Liver (tissue), 9 donors: ENCODE data around the gene ZXDC. TPM values are rescaled to one million over a fixed set of nuclear protein-coding genes. Genes with fewer than 3 reads are reported as not detected.

ENCODE experiments used
- DNase-seq: peaks from one replicate; pipeline ENCODE4 v3.0.0-alpha.2; 2017; ENCODE audit warnings: low spot score
- H3K27ac ChIP-seq, 2 donors: one replicate each; pipeline ENCODE4 v1.7.0; 2013; ENCODE audit warnings: inconsistent platforms in 2 of 2, low read length in 2 of 2, control low read depth in 1 of 2, low read depth in 1 of 2, mild to moderate bottlenecking in 1 of 2
- H3K27me3 ChIP-seq, 4 donors: one replicate each; pipeline versions ENCODE4 v1.6.1 to v1.7.0; 2013; ENCODE audit warnings: low read length in 3 of 4, inconsistent platforms in 1 of 4, mild to moderate bottlenecking in 1 of 4, moderate library complexity in 1 of 4; ENCODE audit not compliant: control insufficient read depth in 4 of 4, insufficient read depth in 4 of 4
- H3K36me3 ChIP-seq, 4 donors: one replicate each; pipeline versions ENCODE4 v1.6.1 to v1.7.0; 2013; ENCODE audit warnings: low read length in 3 of 4, mild to moderate bottlenecking in 3 of 4, low read depth in 1 of 4, moderate library complexity in 1 of 4; ENCODE audit not compliant: control insufficient read depth in 4 of 4, insufficient read depth in 3 of 4
- H3K4me1 ChIP-seq, 4 donors: one replicate each; pipeline versions ENCODE4 v1.6.1 to v1.7.0; 2013; ENCODE audit warnings: low read length in 3 of 4, mild to moderate bottlenecking in 3 of 4, moderate library complexity in 1 of 4; ENCODE audit not compliant: control insufficient read depth in 4 of 4, insufficient read depth in 4 of 4
- H3K4me3 ChIP-seq, 3 donors: one replicate each; pipeline versions ENCODE4 v1.6.1 to v1.7.0; 2013; ENCODE audit warnings: low read length in 3 of 3, control low read depth in 1 of 3, low read depth in 1 of 3, mild to moderate bottlenecking in 1 of 3
- H3K9ac ChIP-seq, 2 donors: one replicate each; pipeline ENCODE4 v1.7.0; 2013; ENCODE audit warnings: low read length in 2 of 2, mild to moderate bottlenecking in 2 of 2, moderate library complexity in 2 of 2, control low read depth in 1 of 2, low read depth in 1 of 2
- H3K9me3 ChIP-seq, 4 donors: one replicate each; pipeline versions ENCODE4 v1.6.1 to v1.7.0; 2013; ENCODE audit warnings: low read length in 3 of 4; ENCODE audit not compliant: control insufficient read depth in 4 of 4
- ATF3 ChIP-seq: IDR thresholded peaks from 2 replicates; pipeline ENCODE4 v1.6.1; 2016; ENCODE audit warnings: antibody characterized with exemption
- CTCF ChIP-seq: fragments of 150-350 bp; IDR thresholded peaks from 2 replicates; pipeline ENCODE4 v1.5.1; 2017; ENCODE audit warnings: improper control_type of control experiment, low read depth, low read length; ENCODE audit not compliant: missing input control
- EGR1 ChIP-seq, 2 donors: IDR thresholded peaks; 2 replicates each; pipeline ENCODE4 v1.6.1; 2016 to 2018; ENCODE audit warnings: antibody characterized with exemption in 2 of 2, low read depth in 2 of 2
- FOXA1 ChIP-seq: IDR thresholded peaks from 2 replicates; pipeline ENCODE4 v1.6.1; 2016; ENCODE audit warnings: antibody characterized with exemption
- FOXA2 ChIP-seq: IDR thresholded peaks from 2 replicates; pipeline ENCODE4 v1.6.1; 2016; ENCODE audit warnings: antibody characterized with exemption
- GABPA ChIP-seq, 2 donors: IDR thresholded peaks in 1 of 2; conservative IDR thresholded peaks in 1 of 2; 2 replicates each; pipeline ENCODE4 v1.6.1; 2016; ENCODE audit warnings: antibody characterized with exemption in 2 of 2, mild to moderate bottlenecking in 1 of 2, moderate library complexity in 1 of 2
- HNF4A ChIP-seq, 2 donors: conservative IDR thresholded peaks; 2 replicates each; pipeline ENCODE4 v1.6.1; 2016; ENCODE audit warnings: antibody characterized with exemption in 2 of 2, mild to moderate bottlenecking in 2 of 2
- HNF4G ChIP-seq: IDR thresholded peaks from 2 replicates; pipeline ENCODE4 v1.6.1; 2016; ENCODE audit warnings: antibody characterized with exemption
- JUND ChIP-seq, 2 donors: IDR thresholded peaks; 2 replicates each; pipeline ENCODE4 v1.6.1; 2016; ENCODE audit warnings: antibody characterized with exemption in 2 of 2
- MAX ChIP-seq: IDR thresholded peaks from 2 replicates; pipeline ENCODE4 v1.6.1; 2016; ENCODE audit warnings: antibody characterized with exemption
- NR2F2 ChIP-seq: IDR thresholded peaks from 2 replicates; pipeline ENCODE4 v1.6.1; 2016; ENCODE audit warnings: antibody characterized with exemption
- RAD21 ChIP-seq, 2 donors: IDR thresholded peaks; 2 replicates each; pipeline ENCODE4 v1.6.1; 2016; ENCODE audit warnings: antibody characterized with exemption in 2 of 2, mild to moderate bottlenecking in 2 of 2
- REST ChIP-seq: IDR thresholded peaks from 2 replicates; pipeline ENCODE4 v1.6.1; 2016; ENCODE audit warnings: antibody characterized with exemption, mild to moderate bottlenecking
- RXRA ChIP-seq, 2 donors: IDR thresholded peaks; 2 replicates each; pipeline ENCODE4 v1.6.1; 2017 to 2018; ENCODE audit warnings: antibody characterized with exemption in 2 of 2, mild to moderate bottlenecking in 1 of 2
- SP1 ChIP-seq: IDR thresholded peaks from 2 replicates; pipeline ENCODE4 v1.6.1; 2018; ENCODE audit warnings: antibody characterized with exemption, mild to moderate bottlenecking
- TAF1 ChIP-seq: conservative IDR thresholded peaks from 2 replicates; pipeline ENCODE4 v1.6.1; 2016; ENCODE audit warnings: antibody characterized with exemption, mild to moderate bottlenecking
- YY1 ChIP-seq: IDR thresholded peaks from 2 replicates; pipeline ENCODE4 v1.6.1; 2016; ENCODE audit warnings: antibody characterized with exemption, mild to moderate bottlenecking
- ZBTB33 ChIP-seq: IDR thresholded peaks from 2 replicates; pipeline ENCODE4 v1.6.1; 2016; ENCODE audit warnings: antibody characterized with exemption
- WGBS: extraction: QIAGEN DNeasy Blood & Tissue Kit; methylation state at CpG from one replicate; pipeline ENCODE4 v1.1.7; 2013; 5-methylcytosine and 5-hydroxymethylcytosine counted together
- polyA plus RNA-seq, 2 donors: library from polyadenylated mRNA; stranded (reverse) in 1 of 2; unstranded in 1 of 2; fragments of 200-250 nt in 1 of 2; fragments of >200 nt in 1 of 2; fragmentation: Nextera tagmentation in 1 of 2; extraction: Ambion mirVana in 1 of 2; gene quantifications; one replicate each; pipeline versions ENCODE4 v1.2.1 to v1.2.3, GENCODE V29; 2013 to 2015
- total RNA-seq, 2 donors: library from RNA; depleted of rRNA; stranded (reverse); fragments of >200 nt; gene quantifications; one replicate each; pipeline ENCODE4 v1.2.3, GENCODE V29; 2014
- donor health status: healthy.
- donor health status: healthy.
- donor health status: healthy.
- donor health status: healthy.
- donor health status: healthy.

The ZXDC gene
- total and polyA plus RNA-seq, 4 donors: 7.0 to 42.3 (median 13.9) TPM

GRCh38 chr3:126445506-126445905 lies 30.2 kb downstream of the ZXDC start:
- peaks cover 2 to 12% (median 3%) of the 10 kb centered on the region in 4 donors for H3K36me3 ChIP-seq
- WGBS: 43% methylated on average over 5 of the region's 5 CpGs

More at GRCh38 chr3:126445506-126445905, 30.2 kb downstream of the ZXDC start:
- TF ChIP-seq HNF4A (conservative IDR thresholded peaks at IDR 0.05) (no peak), NR2F2 (no peak), FOXA2 (no peak), JUND (IDR thresholded peaks at IDR 0.05) (no peak), ATF3 (no peak), RAD21 (IDR thresholded peaks at IDR 0.05) (no peak), FOXA1 (no peak), TAF1 (no peak), REST (no peak), GABPA (IDR thresholded peaks at IDR 0.05 in 1 of 2, conservative IDR thresholded peaks at IDR 0.05 in 1 of 2) (no peak), RXRA (IDR thresholded peaks at IDR 0.05) (no peak), HNF4G (no peak), EGR1 (IDR thresholded peaks at IDR 0.05; ENCODE audit: low read depth in 2 of 2) (no peak), YY1 (no peak), ZBTB33 (no peak), SP1 (no peak), CTCF (no peak), MAX (no peak)
- no peak overlapping the region for H3K27ac ChIP-seq
- H3K9ac ChIP-seq: no peak overlapping the region
- H3K4me3 ChIP-seq: no peak overlapping the region
- no peaks in the 10 kb centered on the region for H3K9me3 ChIP-seq
- DNase-seq: no peak
- H3K4me1 ChIP-seq: peaks cover 14 to 50% (median 47%) of the 10 kb centered on the region in 4 donors
- no peaks in the 10 kb centered on the region for H3K27me3 ChIP-seq
